GM21390 (cell line): ENCODE results near the gene GGPS1.
"Not testable (repeated sequence)": the region's sequence is repeated elsewhere in the genome, so short reads cannot be mapped to it uniquely, and the experiment has no call there.

Experiments
- ATAC-seq: cut with Tn5 transposase; IDR thresholded peaks from one replicate; pipeline ENCODE4 v1.9.1; 2021; ENCODE audit not compliant: unreplicated experiment

Gene GGPS1

GRCh38 chr1:235336903-235337302 lies 8.5 kb downstream of the GGPS1 start:
- no peak for ATAC-seq

- ATAC-seq: no peak
These were observed 11.4 kb downstream of the GGPS1 start for GRCh38 chr1:235339746-235340145.

DNA sequence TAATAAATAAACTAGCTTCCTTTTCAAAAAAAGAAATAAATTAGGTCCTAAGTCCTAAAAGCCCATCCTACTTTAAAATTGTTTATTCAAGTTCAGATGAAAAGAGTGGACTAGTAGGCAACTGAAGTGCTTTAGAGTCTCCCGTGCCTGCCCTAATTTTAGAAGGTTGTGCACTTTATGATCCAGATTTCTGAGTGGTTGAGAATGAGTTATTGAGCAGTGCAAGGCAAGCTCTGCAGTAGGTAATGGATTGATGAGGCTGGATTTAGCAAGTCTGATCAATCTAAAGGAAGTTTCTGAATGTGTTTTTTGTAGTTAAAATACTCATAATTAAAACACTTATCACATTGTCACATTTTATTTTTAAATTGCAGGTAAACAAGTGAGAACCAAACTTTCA lies 13.0 kb downstream of the GGPS1 start:
- no peak for ATAC-seq

DNA sequence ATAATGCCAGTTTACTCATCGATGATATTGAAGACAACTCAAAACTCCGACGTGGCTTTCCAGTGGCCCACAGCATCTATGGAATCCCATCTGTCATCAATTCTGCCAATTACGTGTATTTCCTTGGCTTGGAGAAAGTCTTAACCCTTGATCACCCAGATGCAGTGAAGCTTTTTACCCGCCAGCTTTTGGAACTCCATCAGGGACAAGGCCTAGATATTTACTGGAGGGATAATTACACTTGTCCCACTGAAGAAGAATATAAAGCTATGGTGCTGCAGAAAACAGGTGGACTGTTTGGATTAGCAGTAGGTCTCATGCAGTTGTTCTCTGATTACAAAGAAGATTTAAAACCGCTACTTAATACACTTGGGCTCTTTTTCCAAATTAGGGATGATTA lies 13.7 kb downstream of the GGPS1 start:
- ATAC-seq: no peak

GRCh38 chr1:235342471-235342870 lies 14.1 kb downstream of the GGPS1 start:
- ATAC-seq: no peak

GRCh38 chr1:235343726-235344125 lies 15.4 kb downstream of the GGPS1 start:
- ATAC-seq: no peak

- no peak for ATAC-seq
These were observed 23.1 kb downstream of the GGPS1 start for GRCh38 chr1:235351441-235351840.

GRCh38 chr1:235351898-235352297 lies 23.5 kb downstream of the GGPS1 start:
- no peak for ATAC-seq

- no peak for ATAC-seq
These were observed 29.4 kb downstream of the GGPS1 start for GRCh38 chr1:235357485-235358373.

GRCh38 chr1:235358899-235359298 lies 30.5 kb downstream of the GGPS1 start:
- no peak for ATAC-seq

DNA sequence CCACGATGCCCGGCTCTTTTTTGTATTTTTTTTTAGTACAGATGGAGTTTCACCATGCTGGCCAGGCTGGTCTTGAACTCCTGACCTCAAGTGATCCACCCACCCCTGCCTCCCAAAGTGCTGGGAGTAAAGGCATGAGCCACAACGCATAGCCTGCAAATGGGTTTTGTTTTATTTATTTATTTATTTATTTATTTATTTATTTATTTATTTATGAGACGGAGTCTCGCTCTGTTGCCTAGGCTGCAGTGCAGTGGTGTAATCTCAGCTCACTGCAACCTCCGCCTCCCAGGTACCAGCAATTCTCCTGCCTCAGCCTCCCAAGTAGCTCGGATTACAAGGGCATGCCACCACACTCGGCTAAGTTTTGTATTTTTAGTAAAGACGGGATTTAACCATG lies 35.8 kb downstream of the GGPS1 start:
- ATAC-seq: not testable (repeated sequence)

DNA sequence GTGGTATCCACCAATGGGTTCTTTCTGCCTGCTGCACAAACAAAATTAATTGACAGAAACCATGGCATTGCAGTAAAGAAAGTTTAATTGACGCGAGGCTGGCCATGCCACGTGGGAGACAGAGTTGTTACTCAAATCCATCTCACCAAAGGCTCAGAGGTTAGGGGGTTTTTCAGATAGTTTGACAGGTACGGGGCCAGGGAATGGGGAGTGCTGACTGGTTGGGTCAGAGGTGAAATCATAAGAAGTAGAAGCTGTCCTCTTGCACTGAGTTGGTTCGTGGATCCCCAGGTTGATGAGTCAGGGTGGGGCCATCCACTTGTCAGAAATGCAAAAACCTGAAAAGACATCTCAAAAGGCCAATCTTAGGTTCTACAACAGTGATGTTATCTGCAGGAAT lies 37.9 kb downstream of the GGPS1 start:
- no peak for ATAC-seq

- ATAC-seq: peak; percentile 100
These were observed 38.9 kb downstream of the GGPS1 start, which contains the start of gene TBCE for GRCh38 chr1:235367000-235367908. Gene TBCE (plus strand): TSS chr1:235367427. CDS start chr1:235380050, 12,623 bp downstream.

GRCh38 chr1:235368428-235368827 lies 40.1 kb downstream of the GGPS1 start:
- ATAC-seq: no peak

DNA sequence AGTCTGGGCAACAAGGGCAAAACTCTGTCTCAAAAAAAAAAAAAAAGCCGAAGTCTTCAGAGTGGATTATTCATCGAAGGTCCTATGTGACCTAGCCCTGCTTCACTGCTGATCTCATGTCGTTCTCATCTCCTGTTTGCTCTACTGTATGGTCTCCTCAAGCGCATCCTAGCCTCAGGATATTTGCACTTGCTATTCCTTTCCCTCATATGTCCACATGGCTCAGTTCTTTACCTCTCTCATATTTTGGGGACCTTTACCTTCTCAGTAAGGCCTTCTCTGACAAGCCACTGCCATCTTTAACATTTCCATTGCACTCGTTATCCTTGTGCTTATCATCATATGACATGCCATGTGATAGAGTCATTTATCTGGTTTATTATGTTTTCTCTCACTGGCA lies 41.4 kb downstream of the GGPS1 start:
- no peak for ATAC-seq

- ATAC-seq: no peak
These were observed 47.7 kb downstream of the GGPS1 start for GRCh38 chr1:235375919-235376605.

- ATAC-seq: not testable (repeated sequence)
These were observed 49.9 kb downstream of the GGPS1 start for GRCh38 chr1:235378134-235378735.

GRCh38 chr1:235381955-235382739 lies 53.8 kb downstream of the GGPS1 start:
- ATAC-seq: not testable (repeated sequence)

- ATAC-seq: not testable (repeated sequence)
These were observed 57.3 kb downstream of the GGPS1 start for GRCh38 chr1:235385633-235386032.

- no peak for ATAC-seq
These were observed 63.5 kb downstream of the GGPS1 start for GRCh38 chr1:235391874-235392273.
